WTC11 (cell line): ENCODE measurements around the gene NEO1.

ENCODE experiments used
- CREB1 ChIP-seq: sonication (generic); formaldehyde crosslinking; IDR thresholded peaks from 2 replicates; pipeline ENCODE4 v1.8.0; 2023; ENCODE audit warnings: mild to moderate bottlenecking, missing genetic modification reagents
- ETV6 ChIP-seq: sonication (generic); formaldehyde crosslinking; IDR thresholded peaks from 2 replicates; pipeline ENCODE4 v1.8.1; 2022; ENCODE audit warnings: mild to moderate bottlenecking, missing genetic modification reagents
- ZBTB21 ChIP-seq: sonication (generic); formaldehyde crosslinking; IDR thresholded peaks from 2 replicates; pipeline ENCODE4 v1.8.1; 2023; ENCODE audit warnings: mild to moderate bottlenecking, missing genetic modification reagents, borderline replicate concordance
- TF ChIP-seq, protein P1 (sequence below): fragments of 200-600 bp; IDR thresholded peaks from 2 replicates; pipeline ENCODE4 v1.8.0; 2022; ENCODE audit warnings: antibody characterized with exemption

DNA sequence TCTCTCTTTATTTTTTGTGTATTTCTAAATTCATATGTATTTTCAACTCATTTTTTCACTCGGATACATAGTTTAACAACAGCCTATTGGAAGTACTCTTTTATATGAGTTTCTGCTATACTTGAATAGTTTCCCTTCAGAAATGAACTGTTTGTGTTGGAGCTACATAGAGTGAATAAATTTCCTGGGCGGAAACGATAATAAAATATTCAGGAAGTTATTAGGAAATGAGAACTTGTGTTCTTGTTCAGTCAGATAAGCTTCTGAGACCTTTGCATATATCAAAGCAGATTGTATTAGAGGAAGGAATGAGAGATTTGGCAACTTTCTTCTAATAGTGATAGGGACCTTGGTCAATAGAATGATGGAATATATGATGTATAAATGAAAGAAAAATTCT is 27.3 kb downstream of the NEO1 start:
- TF ChIP-seq ETV6 (CRISPR knock-in tag) (no peak), CREB1 (CRISPR knock-in tag) (no peak), ZBTB21 (CRISPR knock-in tag) (no peak)
- TF ChIP-seq, protein P1, sequence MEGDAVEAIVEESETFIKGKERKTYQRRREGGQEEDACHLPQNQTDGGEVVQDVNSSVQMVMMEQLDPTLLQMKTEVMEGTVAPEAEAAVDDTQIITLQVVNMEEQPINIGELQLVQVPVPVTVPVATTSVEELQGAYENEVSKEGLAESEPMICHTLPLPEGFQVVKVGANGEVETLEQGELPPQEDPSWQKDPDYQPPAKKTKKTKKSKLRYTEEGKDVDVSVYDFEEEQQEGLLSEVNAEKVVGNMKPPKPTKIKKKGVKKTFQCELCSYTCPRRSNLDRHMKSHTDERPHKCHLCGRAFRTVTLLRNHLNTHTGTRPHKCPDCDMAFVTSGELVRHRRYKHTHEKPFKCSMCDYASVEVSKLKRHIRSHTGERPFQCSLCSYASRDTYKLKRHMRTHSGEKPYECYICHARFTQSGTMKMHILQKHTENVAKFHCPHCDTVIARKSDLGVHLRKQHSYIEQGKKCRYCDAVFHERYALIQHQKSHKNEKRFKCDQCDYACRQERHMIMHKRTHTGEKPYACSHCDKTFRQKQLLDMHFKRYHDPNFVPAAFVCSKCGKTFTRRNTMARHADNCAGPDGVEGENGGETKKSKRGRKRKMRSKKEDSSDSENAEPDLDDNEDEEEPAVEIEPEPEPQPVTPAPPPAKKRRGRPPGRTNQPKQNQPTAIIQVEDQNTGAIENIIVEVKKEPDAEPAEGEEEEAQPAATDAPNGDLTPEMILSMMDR = no peak
